Measurements from ENCODE around the gene TRIM66.

GRCh38 chr11:8720868-8721608, 38.6 kb upstream of the TRIM66 start:
- TF ChIP-seq YY1 (IDR thresholded peaks at IDR 0.05; ENCODE audit: low read depth) (no peak), CREB1 (IDR thresholded peaks at IDR 0.05; ENCODE audit: low read depth) (no peak), TAF1 (IDR thresholded peaks at IDR 0.05; ENCODE audit: low read depth) (no peak), CEBPB (IDR thresholded peaks at IDR 0.05) (0 out of 2 replicates have a peak, but pooled peaks have one; percentile 2), RAD21 (IDR thresholded peaks at IDR 0.05; ENCODE audit: low read depth) (no peak), EP300 (IDR thresholded peaks at IDR 0.05; ENCODE audit: borderline replicate concordance) (peak; percentile 55; the same call in 1 of the 2 replicates), USF1 (IDR thresholded peaks at IDR 0.05) (no peak), EGR1 (IDR thresholded peaks at IDR 0.05) (no peak), NFIC (IDR thresholded peaks at IDR 0.05) (no peak; the same call in 1 of the 2 replicates)
- TF ChIP-seq, protein P1, sequence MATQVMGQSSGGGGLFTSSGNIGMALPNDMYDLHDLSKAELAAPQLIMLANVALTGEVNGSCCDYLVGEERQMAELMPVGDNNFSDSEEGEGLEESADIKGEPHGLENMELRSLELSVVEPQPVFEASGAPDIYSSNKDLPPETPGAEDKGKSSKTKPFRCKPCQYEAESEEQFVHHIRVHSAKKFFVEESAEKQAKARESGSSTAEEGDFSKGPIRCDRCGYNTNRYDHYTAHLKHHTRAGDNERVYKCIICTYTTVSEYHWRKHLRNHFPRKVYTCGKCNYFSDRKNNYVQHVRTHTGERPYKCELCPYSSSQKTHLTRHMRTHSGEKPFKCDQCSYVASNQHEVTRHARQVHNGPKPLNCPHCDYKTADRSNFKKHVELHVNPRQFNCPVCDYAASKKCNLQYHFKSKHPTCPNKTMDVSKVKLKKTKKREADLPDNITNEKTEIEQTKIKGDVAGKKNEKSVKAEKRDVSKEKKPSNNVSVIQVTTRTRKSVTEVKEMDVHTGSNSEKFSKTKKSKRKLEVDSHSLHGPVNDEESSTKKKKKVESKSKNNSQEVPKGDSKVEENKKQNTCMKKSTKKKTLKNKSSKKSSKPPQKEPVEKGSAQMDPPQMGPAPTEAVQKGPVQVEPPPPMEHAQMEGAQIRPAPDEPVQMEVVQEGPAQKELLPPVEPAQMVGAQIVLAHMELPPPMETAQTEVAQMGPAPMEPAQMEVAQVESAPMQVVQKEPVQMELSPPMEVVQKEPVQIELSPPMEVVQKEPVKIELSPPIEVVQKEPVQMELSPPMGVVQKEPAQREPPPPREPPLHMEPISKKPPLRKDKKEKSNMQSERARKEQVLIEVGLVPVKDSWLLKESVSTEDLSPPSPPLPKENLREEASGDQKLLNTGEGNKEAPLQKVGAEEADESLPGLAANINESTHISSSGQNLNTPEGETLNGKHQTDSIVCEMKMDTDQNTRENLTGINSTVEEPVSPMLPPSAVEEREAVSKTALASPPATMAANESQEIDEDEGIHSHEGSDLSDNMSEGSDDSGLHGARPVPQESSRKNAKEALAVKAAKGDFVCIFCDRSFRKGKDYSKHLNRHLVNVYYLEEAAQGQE (IDR thresholded peaks at IDR 0.05; ENCODE audit: low read depth): no peak
